ENCODE results near the gene CCDC27.
A peak's percentile ranks its signal among the peaks of the same experiment; 100 is the strongest.

CCDC27 gene

DNA sequence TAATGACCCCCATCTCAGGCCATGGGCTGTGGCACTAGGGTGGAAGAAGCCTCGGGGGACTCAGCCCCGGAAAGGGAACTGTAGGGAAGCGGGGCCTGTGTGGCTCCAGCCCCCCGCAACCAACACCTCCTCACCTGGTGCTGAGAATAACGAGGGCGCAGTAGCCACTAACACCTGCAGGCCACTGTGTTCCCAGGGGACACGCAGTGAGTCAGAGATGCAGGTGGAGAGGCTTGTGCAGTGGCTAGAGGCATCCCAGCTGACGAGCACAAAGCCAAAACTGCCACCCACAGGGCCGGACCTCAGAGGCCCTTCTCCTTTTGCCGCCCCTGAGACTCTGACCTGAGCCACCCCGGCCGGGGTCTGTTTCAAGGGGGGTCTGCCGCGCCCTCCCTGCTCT lies 33.5 kb upstream of the CCDC27 start:
- DNase-seq, result no peak

GRCh38 chr1:3721955-3722465 lies 30.2 kb upstream of the CCDC27 start:
- DNase-seq, result no peak

- no peak for DNase-seq
Measured at GRCh38 chr1:3722846-3723245, 29.4 kb upstream of the CCDC27 start.

- DNase-seq, result peak; percentile 72 to 90 (median 82)
Measured at GRCh38 chr1:3724416-3725030, 27.7 kb upstream of the CCDC27 start.

GRCh38 chr1:3725366-3725765 lies 26.9 kb upstream of the CCDC27 start:
- DNase-seq, result no peak

- peak; percentile 56 to 71 (median 67) for DNase-seq
Measured at GRCh38 chr1:3727042-3727824, 25.0 kb upstream of the CCDC27 start.

DNA sequence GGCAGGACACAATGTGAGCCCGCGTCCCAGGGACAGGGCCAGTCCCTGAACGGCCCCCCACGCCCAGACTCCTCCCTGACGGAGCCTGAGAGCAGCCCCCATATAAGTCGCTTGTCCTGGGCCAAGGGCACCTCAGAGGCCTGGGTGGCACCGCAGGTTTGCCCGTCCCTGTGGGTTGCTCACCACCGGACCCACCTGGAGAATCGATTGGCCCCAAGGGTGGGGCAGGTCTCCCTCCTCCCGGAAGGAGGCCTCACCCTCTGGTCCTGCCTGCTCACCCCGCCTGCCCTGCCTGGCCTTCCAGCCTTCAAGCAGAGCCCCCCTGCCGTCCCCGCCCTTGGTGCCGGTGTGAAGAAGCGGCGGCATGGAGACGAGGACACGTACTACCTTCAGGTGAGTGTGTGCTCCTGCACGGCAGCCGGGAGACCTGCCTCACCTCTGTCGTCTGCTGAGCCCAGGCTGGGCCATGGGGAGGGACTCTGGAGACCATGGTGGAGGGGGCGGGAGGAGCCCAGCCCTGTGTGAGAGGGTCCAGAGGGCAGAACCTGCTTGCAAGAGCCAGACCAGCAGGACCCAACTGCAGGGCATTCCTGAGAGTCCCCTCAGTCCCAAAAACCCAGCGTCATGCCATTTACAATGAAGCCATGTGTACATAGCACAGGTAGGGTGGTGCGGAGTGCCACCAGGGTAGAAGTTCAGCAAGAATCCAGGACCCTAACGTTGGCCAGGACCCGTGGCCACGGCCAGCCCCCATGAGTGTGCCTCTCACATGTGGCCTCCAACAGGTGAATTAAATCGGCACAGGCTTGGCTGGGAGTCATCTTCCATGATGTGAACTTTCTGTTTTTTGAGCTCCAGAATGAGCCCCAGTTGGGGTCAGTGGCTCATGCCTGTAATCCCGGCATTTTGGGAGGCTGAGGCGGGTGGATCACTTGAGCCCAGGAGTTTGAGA lies 24.1 kb upstream of the CCDC27 start:
- no peak for DNase-seq

- DNase-seq, result no peak
Measured at GRCh38 chr1:3729594-3730542, 22.4 kb upstream of the CCDC27 start.

DNA sequence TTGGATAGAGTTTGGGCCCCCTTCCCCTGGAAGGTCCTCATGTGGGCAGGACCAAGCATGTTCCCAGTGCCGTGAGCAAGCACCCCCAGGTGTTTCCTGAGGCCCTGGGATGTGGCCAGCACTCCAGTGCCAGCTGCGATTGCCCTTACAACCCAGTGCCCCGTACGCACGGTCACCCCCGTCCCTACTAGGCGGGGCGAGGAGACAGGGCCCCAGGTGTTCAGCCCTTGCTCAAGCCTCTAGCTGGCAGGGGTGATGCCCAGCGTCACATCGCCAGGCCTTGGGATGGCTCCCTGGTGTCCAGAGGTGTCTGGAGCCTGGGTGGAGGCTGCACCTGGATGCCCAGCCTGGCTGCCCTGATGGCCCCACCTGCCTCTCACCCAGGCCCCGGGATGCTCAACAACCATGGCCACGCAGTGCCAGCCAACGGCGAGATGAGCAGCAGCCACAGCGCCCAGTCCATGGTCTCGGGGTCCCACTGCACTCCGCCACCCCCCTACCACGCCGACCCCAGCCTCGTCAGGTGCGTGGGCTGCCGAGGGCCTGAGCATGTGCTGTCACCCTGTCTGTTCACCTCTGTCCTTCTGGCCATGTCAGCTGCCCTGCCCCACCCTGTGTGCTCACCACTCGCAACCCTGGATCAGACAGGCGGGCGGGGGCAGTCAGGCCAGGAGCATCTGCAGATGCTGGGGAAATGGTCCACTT lies 21.6 kb upstream of the CCDC27 start:
- DNase-seq, result no peak

DNA sequence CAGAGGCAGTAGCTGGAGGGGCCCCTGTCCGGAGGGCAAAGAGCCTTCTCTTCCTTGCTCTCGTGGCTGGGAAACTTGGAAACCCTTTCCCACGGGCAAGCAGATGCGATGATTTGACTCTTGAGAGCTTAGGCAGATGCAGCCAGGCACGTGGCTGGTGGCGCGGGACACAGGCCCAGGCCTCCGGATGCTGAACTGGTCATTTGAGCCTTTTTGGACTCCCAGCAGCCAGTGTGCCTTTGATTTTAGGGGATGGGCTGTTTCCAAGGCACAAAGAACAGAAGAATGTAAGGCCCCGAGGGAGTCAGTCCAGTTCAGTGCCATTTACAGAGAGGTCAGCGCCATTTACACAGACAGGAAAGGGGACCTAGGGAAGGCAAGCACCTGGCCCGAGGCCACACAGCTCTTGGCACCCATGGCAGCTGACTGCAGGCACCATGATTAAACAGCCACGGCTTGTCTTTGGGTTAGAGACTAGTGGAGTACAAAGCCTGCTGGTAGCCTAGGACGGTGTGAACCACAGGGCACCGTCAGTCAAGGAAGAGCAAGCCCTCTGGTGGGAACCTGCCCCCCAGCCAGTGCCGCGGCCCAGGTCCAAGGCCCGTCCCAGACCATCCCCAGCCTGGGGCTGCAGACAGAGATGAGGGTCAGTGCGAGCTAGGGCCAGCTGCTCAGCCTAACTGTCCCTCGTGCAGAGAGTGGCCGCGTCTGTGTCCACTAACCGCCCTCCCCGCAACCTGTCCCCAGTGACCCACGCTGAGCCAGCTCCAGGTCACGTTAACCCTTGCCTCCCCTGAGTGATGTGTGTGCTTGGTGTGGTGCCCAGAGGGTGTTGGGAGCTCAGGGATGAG lies 20.4 kb upstream of the CCDC27 start:
- no peak for DNase-seq

GRCh38 chr1:3732434-3733093 lies 19.7 kb upstream of the CCDC27 start:
- DNase-seq, result no peak

DNA sequence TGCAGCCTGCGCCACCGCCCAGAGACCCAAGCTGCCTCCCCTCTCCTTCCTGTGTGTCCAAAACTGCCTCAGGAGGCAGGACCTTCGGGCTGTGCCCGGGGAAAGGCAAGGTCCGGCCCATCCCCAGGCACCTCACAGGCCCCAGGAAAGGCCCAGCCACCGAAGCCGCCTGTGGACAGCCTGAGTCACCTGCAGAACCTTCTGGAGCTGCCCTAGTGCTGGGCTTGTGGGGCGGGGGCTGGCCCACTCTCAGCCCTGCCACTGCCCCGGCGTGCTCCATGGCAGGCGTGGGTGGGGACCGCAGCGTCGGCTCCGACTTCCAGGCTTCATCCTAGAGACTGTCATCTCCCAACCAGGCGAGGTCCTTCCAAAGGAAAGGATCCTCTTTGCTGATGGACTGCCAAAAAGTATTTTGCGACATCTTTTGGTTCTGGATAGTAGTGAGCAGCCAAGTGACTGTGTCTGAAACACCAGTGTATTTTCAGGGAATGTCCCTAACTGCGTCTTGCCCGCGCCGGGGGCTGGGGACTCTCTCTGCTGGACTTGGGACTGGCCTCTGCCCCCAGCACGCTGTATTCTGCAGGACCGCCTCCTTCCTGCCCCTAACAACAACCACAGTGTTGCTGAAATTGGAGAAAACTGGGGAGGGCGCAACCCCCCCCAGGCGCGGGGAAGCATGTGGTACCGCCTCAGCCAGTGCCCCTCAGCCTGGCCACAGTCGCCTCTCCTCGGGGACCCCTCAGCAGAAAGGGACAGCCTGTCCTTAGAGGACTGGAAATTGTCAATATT lies 19.0 kb upstream of the CCDC27 start:
- DNase-seq, result no peak

- no peak for DNase-seq
Measured at GRCh38 chr1:3733883-3734589, 18.2 kb upstream of the CCDC27 start.

DNA sequence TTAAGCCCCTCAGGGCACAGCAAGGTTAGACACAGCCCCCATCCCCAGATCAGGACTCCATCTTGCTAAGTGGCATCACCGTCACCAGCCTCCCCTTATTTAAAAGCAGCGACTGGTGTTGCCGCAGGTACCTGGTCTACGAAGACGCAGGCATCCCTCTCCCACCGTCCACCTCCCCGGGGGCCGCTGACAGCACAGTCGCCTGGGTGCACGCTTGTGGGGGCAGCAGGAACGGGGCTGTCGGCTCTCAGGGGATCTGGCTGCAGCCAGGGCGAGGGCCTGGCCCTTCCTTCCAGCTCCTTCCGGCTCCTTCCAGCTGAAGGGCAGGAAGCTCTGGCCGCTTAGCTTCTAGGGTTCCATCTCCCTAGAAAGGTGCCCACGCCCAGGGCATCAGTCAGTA lies 17.6 kb upstream of the CCDC27 start:
- DNase-seq, result no peak

- DNase-seq, result no peak
Measured at GRCh38 chr1:3735027-3735681, 17.1 kb upstream of the CCDC27 start.

DNA sequence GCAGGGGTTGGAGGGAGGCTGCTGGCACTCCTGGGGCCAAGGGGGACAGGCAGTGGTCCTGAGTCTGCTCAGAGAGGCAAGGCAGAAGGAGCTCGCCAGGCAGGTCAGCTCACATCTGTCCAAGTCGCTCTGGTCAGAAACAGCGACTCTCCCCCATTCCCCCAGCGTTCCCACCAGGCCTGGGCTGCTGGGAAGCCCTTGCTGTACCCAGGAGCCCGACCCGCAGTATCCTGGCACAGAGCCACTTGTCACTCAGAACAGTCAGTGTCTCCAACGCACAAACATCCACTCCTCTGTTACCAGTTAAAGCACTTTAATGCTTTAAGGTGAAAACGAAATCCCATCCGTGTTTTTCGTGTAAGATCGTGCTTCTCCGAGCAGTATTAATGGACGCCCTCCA lies 16.6 kb upstream of the CCDC27 start:
- DNase-seq, result no peak

GRCh38 chr1:3736131-3736561 lies 16.1 kb upstream of the CCDC27 start:
- peak in 1 of 3 donors; percentile 12 for DNase-seq

- DNase-seq, result no peak
Measured at GRCh38 chr1:3736708-3737107, 15.5 kb upstream of the CCDC27 start.

All from suppressor macrophage treated with lipopolysaccharide for 1 hour (primary cell).